HepG2 (cell line): ENCODE results near the gene MAGI1. TPM values are rescaled to one million over a fixed set of nuclear protein-coding genes. Genes with fewer than 3 reads are reported as not detected.

Source experiments
- AHDC1 ChIP-seq: sonication (generic); formaldehyde crosslinking; IDR thresholded peaks from 2 replicates; pipeline ENCODE4 v1.5.1; 2020; ENCODE audit warnings: mild to moderate bottlenecking, missing genetic modification reagents, borderline replicate concordance
- GATAD2A ChIP-seq: IDR thresholded peaks from 2 replicates; pipeline ENCODE4 v1.6.1; 2016
- IKZF5 ChIP-seq: IDR thresholded peaks from 2 replicates; pipeline ENCODE4 v1.6.1; 2018; ENCODE audit warnings: missing genetic modification reagents, mild to moderate bottlenecking, missing compliant biosample characterization
- IRF2 ChIP-seq: IDR thresholded peaks from 2 replicates; pipeline ENCODE4 v1.6.1; 2018; ENCODE audit warnings: missing genetic modification reagents, missing compliant biosample characterization
- MYC ChIP-seq: sonication (generic); formaldehyde crosslinking; IDR thresholded peaks from 2 replicates; pipeline ENCODE4 v1.9.0; 2021; ENCODE audit warnings: missing genetic modification reagents, borderline replicate concordance
- NR0B2 ChIP-seq: sonication (generic); formaldehyde crosslinking; IDR thresholded peaks from 2 replicates; pipeline ENCODE4 v1.4.0; 2020; ENCODE audit warnings: mild to moderate bottlenecking, missing genetic modification reagents
- NR2F6 ChIP-seq, 2 experiments: IDR thresholded peaks; 2 replicates each; pipeline ENCODE4 v1.6.1; 2016; ENCODE audit warnings: antibody characterized with exemption in 1 of 2, mild to moderate bottlenecking in 1 of 2
- NR3C1 ChIP-seq: sonication (generic); formaldehyde crosslinking; IDR thresholded peaks from 2 replicates; pipeline ENCODE4 v1.4.0; 2020; ENCODE audit warnings: missing genetic modification reagents
- PAF1 ChIP-seq: IDR thresholded peaks from 2 replicates; pipeline ENCODE4 v1.6.1; 2016; ENCODE audit warnings: missing genetic modification reagents, missing compliant biosample characterization
- POGK ChIP-seq: sonication (generic); formaldehyde crosslinking; conservative IDR thresholded peaks from 2 replicates; pipeline ENCODE4 v1.8.0; 2022; ENCODE audit warnings: mild to moderate bottlenecking, moderate library complexity, missing genetic modification reagents
- POGZ ChIP-seq: sonication (generic); formaldehyde crosslinking; IDR thresholded peaks from 2 replicates; pipeline ENCODE4 v1.4.0; 2020; ENCODE audit warnings: mild to moderate bottlenecking, missing genetic modification reagents
- PPARG ChIP-seq: conservative IDR thresholded peaks from 2 replicates; pipeline ENCODE4 v1.6.1; 2016; ENCODE audit warnings: missing biosample characterization, missing genetic modification reagents
- RARG ChIP-seq: sonication (generic); formaldehyde crosslinking; IDR thresholded peaks from 2 replicates; pipeline ENCODE4 v1.4.0; 2020; ENCODE audit warnings: low read depth, mild to moderate bottlenecking, missing genetic modification reagents
- SNRNP70 ChIP-seq: fragments of 200-400 bp; formaldehyde crosslinking; IDR thresholded peaks from 2 replicates; pipeline ENCODE4 v1.6.1; 2017; ENCODE audit warnings: mild to moderate bottlenecking, low read depth, low read length, moderate library complexity
- ZBTB39 ChIP-seq: sonication (generic); formaldehyde crosslinking; IDR thresholded peaks from 2 replicates; pipeline ENCODE4 v1.5.0; 2020; ENCODE audit warnings: missing genetic modification reagents
- ZBTB43 ChIP-seq: sonication (generic); formaldehyde crosslinking; conservative IDR thresholded peaks from 2 replicates; pipeline ENCODE4 v1.4.0; 2020; ENCODE audit warnings: missing genetic modification reagents
- ZFP41 ChIP-seq: sonication (generic); formaldehyde crosslinking; IDR thresholded peaks from 2 replicates; pipeline ENCODE4 v1.4.0; 2020; ENCODE audit warnings: mild to moderate bottlenecking, missing genetic modification reagents, borderline replicate concordance
- ZSCAN12 ChIP-seq: sonication (generic); formaldehyde crosslinking; IDR thresholded peaks from 2 replicates; pipeline ENCODE4 v1.9.0; 2021; ENCODE audit warnings: mild to moderate bottlenecking, missing genetic modification reagents
- polyA plus RNA-seq, 8 experiments: library from polyadenylated mRNA; depleted of rRNA in 3 of 8; stranded (reverse) in 7 of 8; unstranded in 1 of 8; fragments of >200 nt; fragmentation: Illumina TruSeq in 4 of 8; extraction: Trizol in 4 of 8; gene quantifications; 2 replicates each; pipeline versions ENCODE4 v1.2.1 to v1.2.3, GENCODE V29; 2011 to 2016; ENCODE audit warnings: low read depth in 4 of 8, missing spikeins in 1 of 8, mixed read lengths in 1 of 8; ENCODE audit not compliant: insufficient read depth in 1 of 8
- total RNA-seq, 5 experiments: library from RNA; depleted of rRNA; stranded (reverse); fragments of >200 nt; fragmentation: Illumina TruSeq; extraction: Trizol; gene quantifications; 2 replicates each; pipeline ENCODE4 v1.2.3, GENCODE V29; 2016; ENCODE audit warnings: low read depth in 1 of 5

MAGI1 gene
- total and polyA plus RNA-seq, 2 of the 13 experiments (the other 11 are each of a cell fraction or from before 2014, with no cell fraction given): 22.2 to 26.0 TPM

GRCh38 chr3:65999606-66000005, 39.1 kb downstream of the MAGI1 start (continued):
- TF ChIP-seq IKZF5 (no peak), ZBTB39 (CRISPR knock-in tag) (no peak), GATAD2A (CRISPR knock-in tag) (peak; percentile 50), PPARG (CRISPR knock-in tag) (0 out of 2 replicates have a peak, but pooled peaks have one; percentile 10), NR3C1 (no peak), ZBTB43 (0 out of 2 replicates have a peak, but pooled peaks have one; percentile 5), MYC (no peak), RARG (CRISPR knock-in tag) (no peak), PAF1 (CRISPR knock-in tag) (no peak), POGZ (CRISPR knock-in tag) (0 out of 2 replicates have a peak, but pooled peaks have one; percentile 52), NR2F6 (IDR thresholded peaks at IDR 0.05) (0 out of 2 replicates have a peak, but pooled peaks have one; percentile 13), NR2F6 (CRISPR knock-in tag; IDR thresholded peaks at IDR 0.05) (no peak), IRF2 (CRISPR knock-in tag) (0 out of 2 replicates have a peak, but pooled peaks have one; percentile 26), ZSCAN12 (CRISPR knock-in tag) (no peak), NR0B2 (CRISPR knock-in tag) (no peak), ZFP41 (CRISPR knock-in tag) (no peak), SNRNP70 (no peak), AHDC1 (CRISPR knock-in tag) (no peak), POGK (no peak)
